ENCODE measurements around the gene KASH5.

- TF ChIP-seq ZNF639 (tag by site-specific recombination; IDR thresholded peaks at IDR 0.05) (no peak), ZBTB20 (tag by site-specific recombination; IDR thresholded peaks at IDR 0.05) (no peak), ZNF580 (tag by site-specific recombination; IDR thresholded peaks at IDR 0.05) (no peak), ZXDB (tag by site-specific recombination; IDR thresholded peaks at IDR 0.05) (no peak), CTCF (tag by site-specific recombination; IDR thresholded peaks at IDR 0.05) (no peak), ZNF530 (tag by site-specific recombination; IDR thresholded peaks at IDR 0.05; ENCODE audit: low read depth) (no peak), ZNF174 (tag by site-specific recombination; IDR thresholded peaks at IDR 0.05) (no peak)
Measured at GRCh38 chr19:49359851-49360820, 27.9 kb upstream of the KASH5 start.

Measured in HEK293 (cell line).